Right renal cortex interstitium (tissue), 3 donors: ENCODE measurements around the gene SMTNL2. TPM values are rescaled to one million over a fixed set of nuclear protein-coding genes. Genes with fewer than 3 reads are reported as not detected.
A peak's percentile ranks its signal among the peaks of the same experiment; 100 is the strongest.
"Not testable (repeated sequence)": the region's sequence is repeated elsewhere in the genome, so short reads cannot be mapped to it uniquely, and the experiment has no call there.

Experiments used
- DNase-seq, 3 donors: peaks; one replicate each; pipeline ENCODE4 v3.0.0-alpha.2; 2013; ENCODE audit warnings: low read depth in 3 of 3, low spot score in 2 of 3
- polyA plus RNA-seq, 3 donors: library from polyadenylated mRNA; unstranded; fragments of 120-200 nt; gene quantifications; one replicate each; pipeline ENCODE4 v1.2.1, GENCODE V29; 2013; ENCODE audit not compliant: insufficient read length in 3 of 3

SMTNL2 gene
- polyA plus RNA-seq, 3 donors = 48.1 to 55.6 (median 52.2) TPM

GRCh38 chr17:4625181-4625617, 40.9 kb downstream of the SMTNL2 start:
- peak in 2 of 3 donors; percentile 36 to 61 for DNase-seq

- DNase-seq = no peak
These were observed 42.5 kb downstream of the SMTNL2 start for GRCh38 chr17:4626734-4627256.

DNA sequence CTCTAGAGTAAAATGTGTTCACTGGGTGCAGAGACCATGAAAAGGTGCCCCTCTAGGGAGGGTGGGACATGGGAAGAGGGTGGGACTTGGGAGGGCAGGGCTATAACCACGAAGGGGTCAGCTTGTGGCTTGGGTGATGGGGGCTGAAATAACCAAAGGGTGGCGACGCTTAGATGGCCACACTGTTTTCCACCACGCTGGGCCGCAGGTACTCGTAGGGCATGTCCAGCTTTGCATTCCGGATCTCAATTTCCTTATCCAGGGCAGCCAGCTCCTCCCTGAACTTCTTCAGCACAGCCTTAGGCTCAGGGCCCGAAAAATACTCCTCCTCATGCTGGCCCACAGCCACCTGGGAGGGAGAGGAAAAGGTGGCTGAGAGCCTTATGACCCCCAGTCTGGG, 47.1 kb downstream of the SMTNL2 start:
- no peak for DNase-seq

GRCh38 chr17:4631836-4632580, 47.7 kb downstream of the SMTNL2 start:
- DNase-seq = no peak

GRCh38 chr17:4632581-4632920, 48.2 kb downstream of the SMTNL2 start:
- no peak for DNase-seq

GRCh38 chr17:4633643-4634042, 49.3 kb downstream of the SMTNL2 start:
- DNase-seq = no peak

GRCh38 chr17:4634976-4635375, 50.6 kb downstream of the SMTNL2 start:
- no peak for DNase-seq

- DNase-seq = no peak
These were observed 51.6 kb downstream of the SMTNL2 start for GRCh38 chr17:4635823-4636375.

DNA sequence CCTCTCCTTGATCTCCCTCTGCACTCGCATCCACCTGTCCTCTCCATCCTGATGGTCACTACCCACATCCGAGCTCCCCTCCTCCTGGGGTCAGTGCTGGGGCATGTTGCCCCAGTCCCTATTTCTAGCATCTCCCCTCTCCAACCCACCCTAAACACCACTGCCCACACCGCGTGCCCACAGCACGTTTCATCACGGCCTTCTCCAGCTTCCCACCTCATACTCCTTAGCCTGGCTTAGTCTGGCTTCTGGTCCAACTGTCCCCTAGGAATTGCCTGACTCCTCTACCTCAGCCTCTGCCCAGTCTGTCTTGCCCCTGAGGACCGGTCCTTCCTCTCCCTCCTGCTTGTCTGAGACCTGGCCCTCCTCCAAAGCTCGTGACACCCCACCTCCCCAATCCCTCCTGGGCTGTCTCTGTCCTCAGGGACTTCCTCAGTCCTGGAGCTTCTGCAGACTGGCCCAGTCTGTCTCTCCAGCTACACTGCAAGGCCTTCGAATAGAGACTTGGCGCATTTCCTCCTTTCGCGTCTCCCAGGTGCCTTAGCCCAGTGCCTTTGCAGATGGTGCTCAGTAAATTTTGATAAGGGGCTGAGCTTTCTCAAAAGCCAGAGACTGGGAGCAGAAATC, 52.3 kb downstream of the SMTNL2 start:
- DNase-seq = no peak

- not testable (repeated sequence) for DNase-seq
These were observed 54.4 kb downstream of the SMTNL2 start for GRCh38 chr17:4638766-4639165.

DNA sequence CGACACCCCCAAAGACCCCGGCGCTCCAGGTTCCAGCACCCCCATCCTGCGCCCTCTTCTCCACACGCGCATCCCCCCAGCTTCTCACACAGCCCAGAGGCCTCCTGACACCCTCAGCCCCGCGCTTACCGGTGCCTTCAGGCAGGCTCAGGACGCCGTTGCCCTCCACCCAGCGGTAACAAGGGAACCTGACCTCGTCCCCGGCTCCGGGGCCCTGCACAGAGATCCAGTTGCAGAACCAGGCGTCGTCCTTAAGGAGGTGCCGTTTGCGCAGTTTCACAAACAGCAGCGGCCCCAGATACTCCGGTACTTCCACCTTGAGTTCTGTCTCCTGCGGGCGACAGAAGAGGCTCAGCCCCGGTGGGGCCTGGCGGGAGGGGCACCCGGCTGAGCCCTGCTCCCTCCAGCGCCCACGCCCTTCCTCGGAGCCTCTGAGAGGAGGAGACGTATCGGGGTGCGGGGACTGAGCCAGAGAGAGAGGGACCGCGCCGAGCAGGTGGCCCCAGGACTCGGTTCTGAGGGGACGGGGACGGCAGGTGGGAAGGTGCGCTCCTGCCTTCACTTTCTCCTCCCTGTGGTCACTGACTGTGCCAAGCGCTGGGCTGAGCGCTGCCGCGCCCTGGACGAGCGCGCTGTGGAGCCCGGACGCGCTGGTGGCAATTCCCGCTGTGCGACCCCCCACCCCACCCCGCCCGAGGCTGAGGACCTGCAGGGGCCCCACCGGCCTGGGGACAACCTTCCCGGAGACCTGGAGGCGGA, 55.2 kb downstream of the SMTNL2 start:
- not testable (repeated sequence) for DNase-seq

GRCh38 chr17:4640569-4641188, 56.4 kb downstream of the SMTNL2 start:
- DNase-seq = not testable (repeated sequence)

- no peak for DNase-seq
These were observed 57.2 kb downstream of the SMTNL2 start, which contains the start of gene ALOX15 for GRCh38 chr17:4641297-4642195. ALOX15 (minus strand) TSS chr17:4641678; CDS start chr17:4641651, 27 bp downstream.

DNA sequence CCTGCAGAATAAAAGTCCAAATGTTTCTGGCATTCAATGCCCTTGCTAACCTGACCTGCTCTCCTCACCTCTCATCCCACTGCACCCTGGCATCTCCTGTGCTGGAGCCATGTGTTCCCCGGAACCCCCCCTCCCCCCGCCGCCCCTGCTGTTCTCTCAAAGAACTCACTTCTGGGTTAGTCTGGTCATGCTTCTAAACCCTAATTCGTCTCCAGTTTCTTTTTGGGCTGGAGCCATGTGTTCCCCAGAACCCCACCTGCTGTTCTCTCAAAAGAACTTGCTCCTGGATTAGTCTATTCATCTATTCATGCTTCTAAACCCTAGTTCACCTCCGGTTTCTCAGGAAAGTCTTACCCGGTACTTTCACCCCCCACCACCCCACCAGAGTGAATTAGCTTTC, 58.0 kb downstream of the SMTNL2 start:
- DNase-seq = no peak

- no peak for DNase-seq
These were observed 59.3 kb downstream of the SMTNL2 start for GRCh38 chr17:4643676-4644075.

GRCh38 chr17:4645642-4646041, 61.3 kb downstream of the SMTNL2 start:
- DNase-seq = no peak

GRCh38 chr17:4648741-4649140, 64.4 kb downstream of the SMTNL2 start:
- DNase-seq = no peak

DNA sequence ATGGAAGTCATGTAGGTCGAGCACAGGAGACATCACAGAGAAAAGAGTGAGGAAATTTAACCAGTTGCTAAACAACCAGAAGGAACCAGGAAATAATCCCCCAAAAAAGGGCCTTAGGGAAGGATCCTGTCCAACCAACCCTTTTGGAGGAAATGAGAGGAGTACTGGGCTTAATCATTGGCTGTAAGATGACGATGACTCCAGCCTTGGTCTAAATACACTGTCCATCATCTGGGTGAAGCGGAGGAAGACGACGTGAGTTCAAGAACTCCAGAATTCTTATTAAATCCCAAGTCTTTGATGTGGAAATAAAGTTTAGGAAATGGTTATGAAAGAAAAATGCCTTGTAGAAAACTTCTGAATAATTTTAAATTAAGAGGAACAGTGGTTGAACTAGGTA, 68.7 kb downstream of the SMTNL2 start:
- DNase-seq = no peak

DNA sequence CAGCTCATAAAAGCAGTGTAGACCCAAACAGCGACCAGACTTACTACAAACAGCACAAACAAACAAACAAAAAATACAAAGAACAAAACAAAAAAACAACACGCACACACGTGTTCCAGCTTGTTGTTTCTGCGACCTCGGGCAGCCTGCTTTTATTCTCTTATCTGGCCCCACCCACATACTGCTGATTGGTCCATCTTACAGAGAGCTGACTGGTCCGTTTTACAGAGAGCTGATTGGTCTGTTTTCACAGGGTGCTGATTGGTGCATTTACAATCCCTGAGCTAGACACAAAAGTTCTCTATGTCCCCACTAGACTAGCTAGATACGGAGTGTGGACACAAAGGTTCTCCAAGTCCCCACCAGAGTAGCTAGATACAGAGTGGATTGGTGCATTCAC, 71.6 kb downstream of the SMTNL2 start:
- not testable (repeated sequence) for DNase-seq

GRCh38 chr17:4657678-4658077, 73.3 kb downstream of the SMTNL2 start:
- DNase-seq = no peak
